Loucy (cell line): ENCODE data around the gene ASCC1.

Source experiments
- H2AFZ ChIP-seq: fragments of 200-600 bp; sonication (generic); 2 replicates; pipeline ENCODE4 v1.6.0; 2016; ENCODE audit warnings: antibody characterized with exemption, mild to moderate bottlenecking, low read length, moderate library complexity
- H3F3A ChIP-seq: fragments of 200-600 bp; 2 replicates; pipeline ENCODE4 v1.6.0; 2016; ENCODE audit warnings: antibody characterized with exemption, low read depth, mild to moderate bottlenecking
- H3K27me3 ChIP-seq: fragments of 200-600 bp; sonication (generic); 2 replicates; pipeline ENCODE4 v1.6.1; 2014; ENCODE audit warnings: low read length, mild to moderate bottlenecking; ENCODE audit not compliant: insufficient read depth, poor library complexity, severe bottlenecking
- H3K36me3 ChIP-seq: fragments of 200-600 bp; sonication (generic); 2 replicates; pipeline ENCODE4 v1.6.1; 2016; ENCODE audit warnings: low read length; ENCODE audit not compliant: insufficient read depth
- H3K4me1 ChIP-seq: fragments of 200-600 bp; sonication (generic); 2 replicates; pipeline ENCODE4 v1.5.1; 2014; ENCODE audit warnings: low read length, mild to moderate bottlenecking; ENCODE audit not compliant: insufficient read depth, poor library complexity, severe bottlenecking
- H3K4me2 ChIP-seq: fragments of 200-600 bp; sonication (generic); 2 replicates; pipeline ENCODE4 v1.6.0; 2014; ENCODE audit warnings: antibody characterized with exemption, low read length, low read depth, mild to moderate bottlenecking; ENCODE audit not compliant: poor library complexity, severe bottlenecking
- H3K4me3 ChIP-seq: fragments of 200-600 bp; sonication (generic); 2 replicates; pipeline ENCODE4 v1.5.1; 2014; ENCODE audit warnings: low read length, mild to moderate bottlenecking, mixed read lengths; ENCODE audit not compliant: poor library complexity, severe bottlenecking
- H3K79me2 ChIP-seq: fragments of 200-600 bp; sonication (generic); 2 replicates; pipeline ENCODE4 v1.6.1; 2014; ENCODE audit warnings: low read length; ENCODE audit not compliant: insufficient read depth
- H3K9ac ChIP-seq: fragments of 200-600 bp; sonication (generic); 2 replicates; pipeline ENCODE4 v1.6.0; 2014; ENCODE audit warnings: mild to moderate bottlenecking, low read depth, low read length, moderate library complexity; ENCODE audit not compliant: poor library complexity, severe bottlenecking
- H3K9me2 ChIP-seq: fragments of 200-600 bp; sonication (generic); replicated peaks from 2 replicates; pipeline ENCODE4 v1.6.1; 2016; ENCODE audit warnings: low read depth, low read length, mixed read lengths
- H3K9me3 ChIP-seq: fragments of 200-600 bp; sonication (generic); 2 replicates; pipeline ENCODE4 v1.6.1; 2014; ENCODE audit warnings: mild to moderate bottlenecking, antibody characterized with exemption, low read length, low read depth; ENCODE audit not compliant: insufficient read depth
- H4K20me1 ChIP-seq: fragments of 200-600 bp; sonication (generic); 2 replicates; pipeline ENCODE4 v1.6.0; 2014; ENCODE audit warnings: antibody characterized with exemption, low read length, mild to moderate bottlenecking; ENCODE audit not compliant: insufficient read depth, poor library complexity, severe bottlenecking
- CTCF ChIP-seq: fragments of 200-600 bp; sonication (generic); conservative IDR thresholded peaks from 2 replicates; pipeline ENCODE4 v1.5.1; 2014; ENCODE audit warnings: mild to moderate bottlenecking, antibody characterized with exemption, low read length
- EZH2phosphoT487 ChIP-seq: fragments of 200-600 bp; IDR thresholded peaks from 2 replicates; pipeline ENCODE4 v1.6.1; 2018; ENCODE audit warnings: antibody characterized with exemption, mild to moderate bottlenecking, moderate library complexity, borderline replicate concordance

Gene ASCC1

GRCh38 chr10:72134785-72135767, 81.0 kb downstream of the ASCC1 start:
- H2AFZ ChIP-seq: no peak overlapping the region
- no peak for TF ChIP-seq CTCF
- no peak for TF ChIP-seq EZH2phosphoT487
- peaks cover 24% of the 10 kb centered on the region; the same call in 1 of the 2 replicates for H3K36me3 ChIP-seq
- no peaks in the 10 kb centered on the region for H4K20me1 ChIP-seq
- H3K9me2 ChIP-seq: no peaks in the 10 kb centered on the region
- H3K79me2 ChIP-seq: no peaks in the 10 kb centered on the region; the same call in 1 of the 2 replicates
- H3K27me3 ChIP-seq: no peaks in the 10 kb centered on the region
- no peak overlapping the region for H3K4me3 ChIP-seq
- no peaks in the 10 kb centered on the region for H3F3A ChIP-seq
- H3K4me2 ChIP-seq: no peak overlapping the region
- H3K9me3 ChIP-seq: no peaks in the 10 kb centered on the region
- peaks cover 10% of the 10 kb centered on the region for H3K4me1 ChIP-seq
- H3K9ac ChIP-seq: no peak overlapping the region

- Histone ChIP-seq H3K36me3 (peaks cover 30% of the 10 kb centered on the region), H2AFZ (no peak overlapping the region), H4K20me1 (no peaks in the 10 kb centered on the region), H3K4me2 (no peak overlapping the region), H3K4me1 (peaks cover 10% of the 10 kb centered on the region), H3K9me3 (no peaks in the 10 kb centered on the region), H3F3A (no peaks in the 10 kb centered on the region), H3K9me2 (no peaks in the 10 kb centered on the region), H3K79me2 (no peaks in the 10 kb centered on the region; the same call in 1 of the 2 replicates), H3K4me3 (no peak overlapping the region), H3K9ac (no peak overlapping the region), H3K27me3 (no peaks in the 10 kb centered on the region)
- no peak for TF ChIP-seq CTCF
- no peak for TF ChIP-seq EZH2phosphoT487
Measured at GRCh38 chr10:72133517-72133916, 82.6 kb downstream of the ASCC1 start.

- H3K36me3 ChIP-seq: peaks cover 35% of the 10 kb centered on the region
- no peaks in the 10 kb centered on the region for H3F3A ChIP-seq
- no peaks in the 10 kb centered on the region for H3K27me3 ChIP-seq
- no peak overlapping the region for H3K4me3 ChIP-seq
- TF ChIP-seq EZH2phosphoT487 (no peak), CTCF (no peak)
- H3K9me3 ChIP-seq: no peaks in the 10 kb centered on the region
- no peak overlapping the region for H3K9ac ChIP-seq
- no peak overlapping the region for H2AFZ ChIP-seq
- H3K4me1 ChIP-seq: peaks cover 10% of the 10 kb centered on the region
- no peaks in the 10 kb centered on the region for H4K20me1 ChIP-seq
- no peaks in the 10 kb centered on the region; the same call in 1 of the 2 replicates for H3K79me2 ChIP-seq
- no peaks in the 10 kb centered on the region for H3K9me2 ChIP-seq
- H3K4me2 ChIP-seq: no peak overlapping the region
Measured at GRCh38 chr10:72132854-72133253, 83.2 kb downstream of the ASCC1 start.
